ENCODE results near the gene CES4A.

Gene CES4A

DNA sequence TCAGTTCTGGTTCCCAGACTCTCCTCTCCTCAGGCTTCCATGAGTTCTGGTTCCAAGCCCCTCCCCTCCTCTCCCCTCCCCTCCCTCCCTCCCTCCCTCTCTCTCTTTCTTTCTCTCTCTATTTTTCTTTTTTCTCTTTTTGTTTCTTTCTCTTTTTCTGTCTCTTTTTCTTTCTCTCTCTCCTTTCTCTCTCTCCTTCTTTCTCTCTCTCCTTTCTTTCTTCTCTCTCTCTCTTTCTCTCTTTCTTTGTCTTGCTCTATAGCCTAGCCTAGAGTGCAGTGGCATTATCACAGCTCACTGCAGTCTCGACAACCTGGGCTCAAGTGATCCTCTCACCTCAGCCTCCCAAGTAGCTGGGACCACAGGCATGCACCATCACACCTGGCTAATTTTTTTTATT lies 28.1 kb upstream of the CES4A start:
- ATAC-seq (ENCODE audit: low read depth) (no peak), DNase-seq (ENCODE audit: low spot score) (no peak)
- H3K4me3 ChIP-seq (ENCODE audit: severe bottlenecking): no peak overlapping the region
- TF ChIP-seq, protein P1, sequence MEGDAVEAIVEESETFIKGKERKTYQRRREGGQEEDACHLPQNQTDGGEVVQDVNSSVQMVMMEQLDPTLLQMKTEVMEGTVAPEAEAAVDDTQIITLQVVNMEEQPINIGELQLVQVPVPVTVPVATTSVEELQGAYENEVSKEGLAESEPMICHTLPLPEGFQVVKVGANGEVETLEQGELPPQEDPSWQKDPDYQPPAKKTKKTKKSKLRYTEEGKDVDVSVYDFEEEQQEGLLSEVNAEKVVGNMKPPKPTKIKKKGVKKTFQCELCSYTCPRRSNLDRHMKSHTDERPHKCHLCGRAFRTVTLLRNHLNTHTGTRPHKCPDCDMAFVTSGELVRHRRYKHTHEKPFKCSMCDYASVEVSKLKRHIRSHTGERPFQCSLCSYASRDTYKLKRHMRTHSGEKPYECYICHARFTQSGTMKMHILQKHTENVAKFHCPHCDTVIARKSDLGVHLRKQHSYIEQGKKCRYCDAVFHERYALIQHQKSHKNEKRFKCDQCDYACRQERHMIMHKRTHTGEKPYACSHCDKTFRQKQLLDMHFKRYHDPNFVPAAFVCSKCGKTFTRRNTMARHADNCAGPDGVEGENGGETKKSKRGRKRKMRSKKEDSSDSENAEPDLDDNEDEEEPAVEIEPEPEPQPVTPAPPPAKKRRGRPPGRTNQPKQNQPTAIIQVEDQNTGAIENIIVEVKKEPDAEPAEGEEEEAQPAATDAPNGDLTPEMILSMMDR (IDR thresholded peaks at IDR 0.05; ENCODE audit: poor library complexity, severe bottlenecking): no peak
- no peaks in the 10 kb centered on the region for H3K27me3 ChIP-seq (ENCODE audit: insufficient read depth, poor library complexity, severe bottlenecking)
- no peaks in the 10 kb centered on the region for H3K36me3 ChIP-seq (ENCODE audit: low read depth)
- H3K27ac ChIP-seq (ENCODE audit: poor library complexity, severe bottlenecking): no peak overlapping the region
- H3K9me3 ChIP-seq (ENCODE audit: severe bottlenecking): no peaks in the 10 kb centered on the region
- H3K4me1 ChIP-seq (ENCODE audit: insufficient read depth, poor library complexity, severe bottlenecking): no peaks in the 10 kb centered on the region

DNA sequence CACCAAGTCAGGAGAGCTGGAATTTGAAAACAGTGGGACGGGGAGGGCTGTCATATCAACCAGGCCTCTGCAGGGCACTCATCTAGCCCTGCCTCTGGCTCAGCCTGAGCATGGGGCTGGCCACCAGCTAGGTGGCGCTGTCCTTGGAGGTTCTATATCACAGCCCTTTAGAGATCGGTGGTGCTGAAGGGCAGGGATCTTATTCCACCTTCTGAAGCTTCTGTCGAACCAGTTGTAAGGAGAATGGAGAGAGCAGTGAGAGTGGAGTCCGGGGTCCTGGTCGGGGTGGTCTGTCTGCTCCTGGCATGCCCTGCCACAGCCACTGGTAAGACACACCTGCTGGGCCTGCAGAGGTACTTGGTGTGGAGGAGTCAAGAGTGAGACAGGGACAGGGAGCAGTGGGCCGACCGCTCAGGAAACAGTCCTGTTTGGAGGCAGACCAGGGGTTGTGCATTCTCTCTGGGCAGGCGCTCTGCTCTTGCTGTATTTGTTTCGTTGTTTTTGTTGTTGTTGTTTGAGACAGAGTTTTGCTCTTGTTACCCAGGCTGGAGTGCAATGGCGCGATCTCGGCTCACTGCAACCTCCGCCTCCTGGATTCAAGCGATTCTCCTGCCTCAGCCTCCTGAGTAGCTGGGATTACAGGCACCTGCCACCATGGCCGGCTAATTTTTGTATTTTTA lies 27.2 kb upstream of the CES4A start, which contains the start of gene CES3:
Gene CES3, plus strand, starts transcription at position 202 of the 680 bp plus-strand sequence. Its CDS starts 42 bp downstream, at position 244.
- DNase-seq (ENCODE audit: low spot score) (no peak), ATAC-seq (ENCODE audit: low read depth) (peak; percentile 81)
- no peaks in the 10 kb centered on the region for H3K27me3 ChIP-seq (ENCODE audit: insufficient read depth, poor library complexity, severe bottlenecking)
- H3K9me3 ChIP-seq (ENCODE audit: severe bottlenecking): no peaks in the 10 kb centered on the region
- H3K36me3 ChIP-seq (ENCODE audit: low read depth): no peaks in the 10 kb centered on the region
- H3K4me3 ChIP-seq (ENCODE audit: severe bottlenecking): no peak within 1 kb of the TSS
- TF ChIP-seq, protein P1 (IDR thresholded peaks at IDR 0.05; ENCODE audit: poor library complexity, severe bottlenecking): peak; percentile 70
- H3K27ac ChIP-seq (ENCODE audit: poor library complexity, severe bottlenecking): no peak within 1 kb of the TSS
- no peaks in the 10 kb centered on the region for H3K4me1 ChIP-seq (ENCODE audit: insufficient read depth, poor library complexity, severe bottlenecking)

DNA sequence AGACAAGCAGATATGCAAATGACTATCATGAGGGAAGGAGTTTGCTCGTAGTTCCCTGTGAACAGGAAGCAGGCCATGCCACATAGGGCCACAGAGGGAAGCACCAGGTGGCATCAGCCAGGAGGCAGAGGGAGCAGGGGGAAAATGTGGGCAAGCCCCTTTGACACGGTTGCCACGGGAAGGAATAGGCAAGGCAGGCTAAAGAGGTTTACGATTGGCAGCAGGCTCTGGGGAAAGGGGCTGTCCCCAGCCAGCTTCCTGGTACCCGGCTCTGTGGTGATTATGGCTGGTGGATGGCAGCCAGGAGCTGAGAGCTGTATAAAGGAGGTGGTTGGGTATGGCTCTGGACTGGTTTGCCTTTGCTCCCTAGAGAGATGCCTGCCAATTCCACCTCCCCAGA lies 26.5 kb upstream of the CES4A start:
- TF ChIP-seq, protein P1 (IDR thresholded peaks at IDR 0.05; ENCODE audit: poor library complexity, severe bottlenecking): no peak
- ATAC-seq (ENCODE audit: low read depth) (no peak), DNase-seq (ENCODE audit: low spot score) (no peak)
- no peaks in the 10 kb centered on the region for H3K27me3 ChIP-seq (ENCODE audit: insufficient read depth, poor library complexity, severe bottlenecking)
- H3K9me3 ChIP-seq (ENCODE audit: severe bottlenecking): no peaks in the 10 kb centered on the region
- H3K4me1 ChIP-seq (ENCODE audit: insufficient read depth, poor library complexity, severe bottlenecking): no peaks in the 10 kb centered on the region
- no peaks in the 10 kb centered on the region for H3K36me3 ChIP-seq (ENCODE audit: low read depth)
- no peak overlapping the region for H3K4me3 ChIP-seq (ENCODE audit: severe bottlenecking)
- no peak overlapping the region for H3K27ac ChIP-seq (ENCODE audit: poor library complexity, severe bottlenecking)

DNA sequence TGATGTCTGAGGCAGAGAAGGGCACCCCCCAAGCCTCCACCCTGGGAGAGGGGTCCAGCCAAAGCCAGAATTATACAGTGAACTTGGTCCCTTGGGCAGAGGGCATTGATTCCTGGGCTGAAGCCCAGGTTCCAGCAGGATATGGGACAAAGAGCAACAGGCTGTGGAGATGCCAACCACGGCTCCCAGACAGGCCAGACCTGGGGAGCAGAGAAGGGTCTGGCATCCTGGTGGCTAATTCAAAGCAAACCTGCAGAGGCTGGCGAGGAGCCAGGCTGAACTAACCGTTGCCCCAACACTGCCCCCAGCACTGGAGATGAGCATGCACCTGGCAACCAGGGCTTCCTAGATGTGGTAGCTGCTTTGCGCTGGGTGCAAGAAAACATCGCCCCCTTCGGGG lies 24.3 kb upstream of the CES4A start:
- no peak overlapping the region for H3K4me3 ChIP-seq (ENCODE audit: severe bottlenecking)
- H3K27ac ChIP-seq (ENCODE audit: poor library complexity, severe bottlenecking): no peak overlapping the region
- H3K9me3 ChIP-seq (ENCODE audit: severe bottlenecking): no peaks in the 10 kb centered on the region
- H3K36me3 ChIP-seq (ENCODE audit: low read depth): no peaks in the 10 kb centered on the region
- DNase-seq (ENCODE audit: low spot score): no peak
- no peaks in the 10 kb centered on the region for H3K27me3 ChIP-seq (ENCODE audit: insufficient read depth, poor library complexity, severe bottlenecking)
- TF ChIP-seq, protein P1 (IDR thresholded peaks at IDR 0.05; ENCODE audit: poor library complexity, severe bottlenecking): no peak
- H3K4me1 ChIP-seq (ENCODE audit: insufficient read depth, poor library complexity, severe bottlenecking): no peaks in the 10 kb centered on the region
- no peak for ATAC-seq (ENCODE audit: low read depth)

DNA sequence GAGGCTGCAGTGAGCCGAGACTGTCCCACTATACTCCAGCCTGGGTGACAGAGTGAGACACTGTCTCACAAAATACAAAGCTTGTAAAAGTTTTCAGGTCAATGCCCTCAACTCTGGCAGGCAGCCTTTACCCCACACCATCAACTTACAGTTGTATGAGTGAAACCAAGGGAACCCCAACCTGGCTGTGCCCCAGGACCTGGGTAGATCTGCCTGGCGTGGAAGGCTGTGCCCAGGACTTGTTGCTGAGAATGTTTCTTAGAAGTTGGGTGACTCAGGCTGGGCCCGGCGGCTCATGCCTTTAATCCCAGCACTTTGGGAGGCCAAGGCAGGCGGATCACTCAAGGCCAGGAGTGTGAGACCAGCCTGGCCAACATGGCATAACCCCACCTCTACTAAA lies 19.5 kb upstream of the CES4A start:
- no peak overlapping the region for H3K4me3 ChIP-seq (ENCODE audit: severe bottlenecking)
- no peaks in the 10 kb centered on the region for H3K36me3 ChIP-seq (ENCODE audit: low read depth)
- ATAC-seq (ENCODE audit: low read depth) (no peak), DNase-seq (ENCODE audit: low spot score) (no peak)
- H3K4me1 ChIP-seq (ENCODE audit: insufficient read depth, poor library complexity, severe bottlenecking): peaks cover 16% of the 10 kb centered on the region
- no peak overlapping the region for H3K27ac ChIP-seq (ENCODE audit: poor library complexity, severe bottlenecking)
- H3K27me3 ChIP-seq (ENCODE audit: insufficient read depth, poor library complexity, severe bottlenecking): no peaks in the 10 kb centered on the region
- TF ChIP-seq, protein P1 (IDR thresholded peaks at IDR 0.05; ENCODE audit: poor library complexity, severe bottlenecking): no peak
- H3K9me3 ChIP-seq (ENCODE audit: severe bottlenecking): no peaks in the 10 kb centered on the region

Measured in RWPE2 (cell line).